T follicular helper cell (primary cell): Measurements from ENCODE around the gene RFNG.

Experiments used
- DNase-seq: peaks from one replicate; pipeline ENCODE4 v3.0.0-alpha.2; 2020; ENCODE audit warnings: low read depth
- total RNA-seq, 2 experiments: gene quantifications; one replicate each; lab custom pipeline; 2026; lab: John Stamatoyannopoulos, UW

The RFNG gene
- 15.5 to 33.5 reads per million in 2 experiments for total RNA-seq

GRCh38 chr17:82051776-82052637 lies at the start of gene RFNG, which contains the start of gene GPS1:
Gene RFNG, minus strand, starts transcription at chr17:82051811. Its CDS starts 45 bp downstream, at chr17:82051766.
Gene GPS1, plus strand, starts transcription at chr17:82051898. Its CDS starts 34 bp downstream, at chr17:82051932.
- peak; percentile 74 for DNase-seq

GRCh38 chr17:82101301-82101715 lies 49.7 kb upstream of the RFNG start:
- no peak for DNase-seq

- DNase-seq = no peak
Observed at GRCh38 chr17:82100502-82101298, 49.1 kb upstream of the RFNG start.

GRCh38 chr17:82098939-82099763 lies 47.5 kb upstream of the RFNG start:
- DNase-seq = no peak

- peak; percentile 88 for DNase-seq
Observed at GRCh38 chr17:82098169-82098938, 46.7 kb upstream of the RFNG start, which contains the start of gene FASN. Gene FASN, minus strand, starts transcription at chr17:82098236. Its CDS starts 1,791 bp downstream, at chr17:82096445.

- no peak for DNase-seq
Observed at GRCh38 chr17:82097919-82098168, 46.2 kb upstream of the RFNG start.

- no peak for DNase-seq
Observed at GRCh38 chr17:82097184-82097918, 45.7 kb upstream of the RFNG start.

GRCh38 chr17:82096709-82097183 lies 45.1 kb upstream of the RFNG start:
- DNase-seq = no peak

- DNase-seq = no peak
Observed at GRCh38 chr17:82095777-82096708, 44.4 kb upstream of the RFNG start.

- no peak for DNase-seq
Observed at GRCh38 chr17:82094931-82095776, 43.5 kb upstream of the RFNG start.

GRCh38 chr17:82092995-82093751 lies 41.6 kb upstream of the RFNG start:
- no peak for DNase-seq

- no peak for DNase-seq
Observed at GRCh38 chr17:82092628-82092994, 41.0 kb upstream of the RFNG start.

- no peak for DNase-seq
Observed at GRCh38 chr17:82092094-82092586, 40.5 kb upstream of the RFNG start.

- DNase-seq = no peak
Observed at GRCh38 chr17:82091264-82092066, 39.9 kb upstream of the RFNG start.

- no peak for DNase-seq
Observed at GRCh38 chr17:82090549-82091263, 39.1 kb upstream of the RFNG start.
